K562 (cell line): ENCODE results near the gene KYAT1. TPM values are rescaled to one million over a fixed set of nuclear protein-coding genes. Genes with fewer than 3 reads are reported as not detected.

Experiments
- ETS2 ChIP-seq: IDR thresholded peaks from 2 replicates; pipeline ENCODE4 v1.6.1; 2016; ENCODE audit warnings: borderline replicate concordance, missing genetic modification characterization, mild to moderate bottlenecking, moderate library complexity, missing compliant biosample characterization; ENCODE audit not compliant: poor library complexity, severe bottlenecking
- HCFC1 ChIP-seq: IDR thresholded peaks from 2 replicates; pipeline ENCODE4 v1.6.1; 2012; ENCODE audit warnings: low read depth, low read length, improper control_type of control experiment
- JUN ChIP-seq, 2 experiments: sonication (generic) in 1 of 2; formaldehyde crosslinking in 1 of 2; IDR thresholded peaks; 2 replicates each; pipeline versions ENCODE4 v1.6.1 to v1.8.0; 2012 to 2022; ENCODE audit warnings: borderline replicate concordance in 2 of 2, mild to moderate bottlenecking in 2 of 2, improper control_type of control experiment in 1 of 2, low read depth in 1 of 2, low read length in 1 of 2, missing genetic modification reagents in 1 of 2
- JUNB ChIP-seq: fragments of 450-650 bp; formaldehyde crosslinking; conservative IDR thresholded peaks from 2 replicates; pipeline ENCODE4 v1.4.0; 2020; ENCODE audit warnings: mild to moderate bottlenecking
- KDM2B ChIP-seq: fragments of 250-450 bp; sonication (Bioruptor Pico); IDR thresholded peaks from 2 replicates; pipeline ENCODE4 v1.8.0; 2021; ENCODE audit warnings: mild to moderate bottlenecking, moderate library complexity
- NFE2L1 ChIP-seq: fragments of 450-650 bp; IDR thresholded peaks from 2 replicates; pipeline ENCODE4 v1.6.1; 2016; ENCODE audit warnings: missing genetic modification characterization, low read depth, mild to moderate bottlenecking, missing compliant biosample characterization, moderate library complexity, borderline replicate concordance
- NFRKB ChIP-seq: fragments of 450-650 bp; IDR thresholded peaks from 2 replicates; pipeline ENCODE4 v1.6.1; 2016; ENCODE audit warnings: low read depth
- POLR2A ChIP-seq: fragments of 450-650 bp; conservative IDR thresholded peaks from 2 replicates; pipeline ENCODE4 v1.6.1; 2016
- POLR3A ChIP-seq: IDR thresholded peaks from 2 replicates; pipeline ENCODE4 v1.6.1; 2011; ENCODE audit warnings: borderline replicate concordance, mild to moderate bottlenecking, moderate library complexity; ENCODE audit not compliant: insufficient read length, insufficient read depth; ENCODE audit errors: extremely low read depth
- SIN3A ChIP-seq, 2 experiments: fragments of 150-350 bp in 1 of 2; IDR thresholded peaks; 2 replicates each; pipeline ENCODE4 v1.6.1; 2011 to 2016; ENCODE audit warnings: borderline replicate concordance in 2 of 2, low read depth in 2 of 2, low read length in 2 of 2, mild to moderate bottlenecking in 2 of 2, moderate library complexity in 2 of 2; ENCODE audit not compliant: control insufficient read depth in 1 of 2
- YBX1 ChIP-seq: fragments of 450-650 bp; IDR thresholded peaks from 2 replicates; pipeline ENCODE4 v1.7.1; 2016; ENCODE audit warnings: mild to moderate bottlenecking
- YY1 ChIP-seq, 3 experiments: IDR thresholded peaks; 2 replicates each; pipeline ENCODE4 v1.6.1; 2011; ENCODE audit warnings: low read length in 2 of 3, mild to moderate bottlenecking in 2 of 3, moderate library complexity in 2 of 3, borderline replicate concordance in 1 of 3, control low read depth in 1 of 3, low read depth in 1 of 3; ENCODE audit not compliant: insufficient read depth in 3 of 3, insufficient replicate concordance in 2 of 3, control insufficient read depth in 1 of 3, insufficient read length in 1 of 3; ENCODE audit errors: extremely low read depth in 1 of 3
- ZBTB1 ChIP-seq: sonication (generic); formaldehyde crosslinking; IDR thresholded peaks from 2 replicates; pipeline ENCODE4 v1.8.1; 2023; ENCODE audit warnings: missing genetic modification reagents, low read depth, mild to moderate bottlenecking, borderline replicate concordance
- ZNF175 ChIP-seq: fragments of 200-800 bp; sonication (Bioruptor generic); IDR thresholded peaks from 2 replicates; pipeline ENCODE4 v1.6.1; 2016; ENCODE audit warnings: low read depth, mild to moderate bottlenecking, missing genetic modification characterization, missing compliant biosample characterization
- polyA plus RNA-seq, 8 experiments: library from polyadenylated mRNA; depleted of rRNA in 4 of 8; stranded (reverse) in 5 of 8; unstranded in 3 of 8; fragments of >200 nt; fragmentation: Nextera tagmentation in 2 of 8; fragmentation: Illumina TruSeq in 1 of 8; extraction: Ambion mirVana in 2 of 8; extraction: Trizol in 1 of 8; gene quantifications; 2 replicates each; pipeline versions ENCODE4 v1.2.1 to v1.2.3, GENCODE V29; 2011 to 2014; ENCODE audit warnings: inconsistent platforms in 1 of 8, missing spikeins in 1 of 8
- total RNA-seq, 7 experiments: library from RNA; depleted of rRNA in 6 of 7; stranded (reverse); fragments of >200 nt in 6 of 7; fragmentation: Illumina TruSeq in 2 of 7; extraction: Trizol in 2 of 7; gene quantifications; 2 replicates each; pipeline versions ENCODE4 v1.2.1 to v1.2.3, GENCODE V29; 2011 to 2021; ENCODE audit warnings: low replicate concordance in 1 of 7
- TF ChIP-seq, protein P1 (sequence below): fragments of 450-650 bp; conservative IDR thresholded peaks from 2 replicates; pipeline ENCODE4 v1.6.1; 2016; ENCODE audit warnings: missing genetic modification characterization, low read depth, mild to moderate bottlenecking, missing compliant biosample characterization, moderate library complexity
- TF ChIP-seq, protein P2 (sequence below), 2 experiments: fragments of 450-650 bp; IDR thresholded peaks; 2 replicates each; pipeline ENCODE4 v1.6.1; 2018; ENCODE audit warnings: mild to moderate bottlenecking in 2 of 2, low read depth in 1 of 2; ENCODE audit not compliant: partially characterized antibody in 2 of 2
- TF ChIP-seq, protein P3 (sequence below): fragments of 250-450 bp; sonication (Bioruptor Pico); IDR thresholded peaks from 2 replicates; pipeline ENCODE4 v1.4.0; 2020; ENCODE audit warnings: borderline replicate concordance

The KYAT1 gene
- total and polyA plus RNA-seq, 9 of the 15 experiments (the other 6 are each of a cell fraction or from before 2014, with no cell fraction given), result 6.4 to 16.8 (median 11.1) TPM

DNA sequence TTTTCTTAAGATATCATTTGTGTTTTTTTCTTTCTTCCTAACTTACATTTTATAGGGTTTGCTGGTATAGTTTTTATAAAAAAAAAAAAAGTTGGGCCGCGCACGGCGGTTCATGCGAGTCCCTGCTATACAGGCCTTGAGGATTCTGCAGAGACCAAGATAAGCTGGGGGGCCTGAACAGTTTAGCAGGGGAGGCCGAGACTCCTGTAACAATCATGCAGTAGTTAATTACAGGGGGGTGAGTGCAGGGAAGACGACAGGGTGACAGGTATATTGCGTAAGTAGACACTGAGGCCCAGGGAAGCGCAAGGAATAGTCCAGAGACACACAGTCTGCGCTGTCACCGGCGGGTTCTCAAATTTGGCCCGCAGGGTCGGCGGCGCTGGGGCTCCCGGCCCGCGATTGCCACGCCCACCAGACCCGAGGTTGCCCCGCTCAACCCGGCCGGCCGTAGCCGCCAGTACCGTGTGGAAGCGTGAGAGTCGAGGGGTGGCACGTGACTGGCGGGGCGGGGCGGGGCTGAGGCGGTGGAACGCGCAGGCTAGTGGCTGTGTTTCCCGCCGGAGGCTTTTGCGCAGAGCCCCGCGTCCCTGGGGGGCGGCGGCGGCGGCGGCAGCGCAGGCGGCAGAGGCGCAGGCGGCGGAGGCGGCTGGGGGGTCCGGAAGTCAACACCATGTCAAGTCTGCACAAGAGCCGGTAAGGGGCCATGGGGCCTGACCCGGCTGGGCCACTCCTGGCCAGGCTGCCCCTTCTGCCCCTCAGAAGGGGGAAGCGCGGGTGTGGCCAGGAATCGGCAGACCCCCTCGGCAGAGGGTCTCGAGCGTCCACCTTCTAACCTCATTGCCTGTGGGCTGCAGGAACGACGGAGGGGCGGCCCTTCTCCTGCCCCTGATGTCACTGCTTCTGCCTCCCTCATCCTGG is 94.8 kb downstream of the KYAT1 start, which contains the start of gene TBC1D13 (continued):
- TF ChIP-seq, protein P1, sequence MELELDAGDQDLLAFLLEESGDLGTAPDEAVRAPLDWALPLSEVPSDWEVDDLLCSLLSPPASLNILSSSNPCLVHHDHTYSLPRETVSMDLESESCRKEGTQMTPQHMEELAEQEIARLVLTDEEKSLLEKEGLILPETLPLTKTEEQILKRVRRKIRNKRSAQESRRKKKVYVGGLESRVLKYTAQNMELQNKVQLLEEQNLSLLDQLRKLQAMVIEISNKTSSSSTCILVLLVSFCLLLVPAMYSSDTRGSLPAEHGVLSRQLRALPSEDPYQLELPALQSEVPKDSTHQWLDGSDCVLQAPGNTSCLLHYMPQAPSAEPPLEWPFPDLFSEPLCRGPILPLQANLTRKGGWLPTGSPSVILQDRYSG (tag), result no peak
- TF ChIP-seq YY1 (IDR thresholded peaks at IDR 0.05; ENCODE audit: borderline replicate concordance in 1 of 3, control insufficient read depth in 1 of 3, extremely low read depth in 1 of 3, insufficient read depth in 3 of 3, insufficient read length in 1 of 3, insufficient replicate concordance in 2 of 3, low read depth in 1 of 3, low read length in 2 of 3), result peak in 2 of 3 experiments; percentile 65 to 69
- peak; percentile 89 for TF ChIP-seq ZBTB1 (CRISPR knock-in tag)
- no peak for TF ChIP-seq ETS2
- TF ChIP-seq, protein P2, sequence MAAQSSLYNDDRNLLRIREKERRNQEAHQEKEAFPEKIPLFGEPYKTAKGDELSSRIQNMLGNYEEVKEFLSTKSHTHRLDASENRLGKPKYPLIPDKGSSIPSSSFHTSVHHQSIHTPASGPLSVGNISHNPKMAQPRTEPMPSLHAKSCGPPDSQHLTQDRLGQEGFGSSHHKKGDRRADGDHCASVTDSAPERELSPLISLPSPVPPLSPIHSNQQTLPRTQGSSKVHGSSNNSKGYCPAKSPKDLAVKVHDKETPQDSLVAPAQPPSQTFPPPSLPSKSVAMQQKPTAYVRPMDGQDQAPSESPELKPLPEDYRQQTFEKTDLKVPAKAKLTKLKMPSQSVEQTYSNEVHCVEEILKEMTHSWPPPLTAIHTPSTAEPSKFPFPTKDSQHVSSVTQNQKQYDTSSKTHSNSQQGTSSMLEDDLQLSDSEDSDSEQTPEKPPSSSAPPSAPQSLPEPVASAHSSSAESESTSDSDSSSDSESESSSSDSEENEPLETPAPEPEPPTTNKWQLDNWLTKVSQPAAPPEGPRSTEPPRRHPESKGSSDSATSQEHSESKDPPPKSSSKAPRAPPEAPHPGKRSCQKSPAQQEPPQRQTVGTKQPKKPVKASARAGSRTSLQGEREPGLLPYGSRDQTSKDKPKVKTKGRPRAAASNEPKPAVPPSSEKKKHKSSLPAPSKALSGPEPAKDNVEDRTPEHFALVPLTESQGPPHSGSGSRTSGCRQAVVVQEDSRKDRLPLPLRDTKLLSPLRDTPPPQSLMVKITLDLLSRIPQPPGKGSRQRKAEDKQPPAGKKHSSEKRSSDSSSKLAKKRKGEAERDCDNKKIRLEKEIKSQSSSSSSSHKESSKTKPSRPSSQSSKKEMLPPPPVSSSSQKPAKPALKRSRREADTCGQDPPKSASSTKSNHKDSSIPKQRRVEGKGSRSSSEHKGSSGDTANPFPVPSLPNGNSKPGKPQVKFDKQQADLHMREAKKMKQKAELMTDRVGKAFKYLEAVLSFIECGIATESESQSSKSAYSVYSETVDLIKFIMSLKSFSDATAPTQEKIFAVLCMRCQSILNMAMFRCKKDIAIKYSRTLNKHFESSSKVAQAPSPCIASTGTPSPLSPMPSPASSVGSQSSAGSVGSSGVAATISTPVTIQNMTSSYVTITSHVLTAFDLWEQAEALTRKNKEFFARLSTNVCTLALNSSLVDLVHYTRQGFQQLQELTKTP (IDR thresholded peaks at IDR 0.05; ENCODE audit: low read depth in 1 of 2, partially characterized antibody in 2 of 2), result peak in 1 of 2 experiments; percentile 49
- peak; percentile 81 for TF ChIP-seq POLR2A
- peak; percentile 52 for TF ChIP-seq NFRKB
- TF ChIP-seq NFE2L1 (tag), result no peak
- no peak for TF ChIP-seq KDM2B
- TF ChIP-seq POLR3A, result no peak
- TF ChIP-seq HCFC1, result peak; percentile 75
- TF ChIP-seq JUN (IDR thresholded peaks at IDR 0.05; ENCODE audit: borderline replicate concordance, low read depth, low read length), result peak; percentile 74; the same call in 1 of the 2 replicates
- peak; percentile 79; the same call in 1 of the 2 replicates for TF ChIP-seq JUN (CRISPR knock-in tag; IDR thresholded peaks at IDR 0.05; ENCODE audit: borderline replicate concordance)
- TF ChIP-seq SIN3A (IDR thresholded peaks at IDR 0.05; ENCODE audit: borderline replicate concordance in 2 of 2, control insufficient read depth in 1 of 2, low read depth in 2 of 2, low read length in 2 of 2), result peak; percentile 67 to 72; a peak in 3 of 4 replicates
- no peak for TF ChIP-seq JUNB (CRISPR knock-in tag)
- TF ChIP-seq YBX1, result no peak
- TF ChIP-seq, protein P3, sequence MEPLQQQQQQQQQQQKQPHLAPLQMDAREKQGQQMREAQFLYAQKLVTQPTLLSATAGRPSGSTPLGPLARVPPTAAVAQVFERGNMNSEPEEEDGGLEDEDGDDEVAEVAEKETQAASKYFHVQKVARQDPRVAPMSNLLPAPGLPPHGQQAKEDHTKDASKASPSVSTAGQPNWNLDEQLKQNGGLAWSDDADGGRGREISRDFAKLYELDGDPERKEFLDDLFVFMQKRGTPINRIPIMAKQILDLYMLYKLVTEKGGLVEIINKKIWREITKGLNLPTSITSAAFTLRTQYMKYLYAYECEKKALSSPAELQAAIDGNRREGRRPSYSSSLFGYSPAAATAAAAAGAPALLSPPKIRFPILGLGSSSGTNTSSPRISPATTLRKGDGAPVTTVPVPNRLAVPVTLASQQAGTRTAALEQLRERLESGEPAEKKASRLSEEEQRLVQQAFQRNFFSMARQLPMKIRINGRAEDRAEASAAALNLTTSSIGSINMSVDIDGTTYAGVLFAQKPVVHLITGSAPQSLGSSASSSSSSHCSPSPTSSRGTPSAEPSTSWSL (CRISPR knock-in tag), result no peak
- TF ChIP-seq ZNF175 (CRISPR knock-in tag), result no peak
